K562 (cell line): ENCODE results near the gene VPS13D. TPM values are rescaled to one million over a fixed set of nuclear protein-coding genes. Genes with fewer than 3 reads are reported as not detected.
A peak's percentile ranks its signal among the peaks of the same experiment; 100 is the strongest.

ENCODE experiments used
- CTCF ChIP-seq, 3 experiments: IDR thresholded peaks in 2 of 3; conservative IDR thresholded peaks in 1 of 3; 2 replicates each; pipeline ENCODE4 v1.5.1; 2011 to 2012; ENCODE audit warnings: low read length in 3 of 3, mild to moderate bottlenecking in 3 of 3, control low read depth in 2 of 3, improper control_type of control experiment in 1 of 3, inconsistent platforms in 1 of 3, low read depth in 1 of 3, mixed read lengths in 1 of 3, moderate library complexity in 1 of 3; ENCODE audit not compliant: insufficient read depth in 2 of 3
- ESRRA ChIP-seq: fragments of 450-650 bp; IDR thresholded peaks from 2 replicates; pipeline ENCODE4 v1.6.1; 2014; ENCODE audit warnings: low read depth, mild to moderate bottlenecking, moderate library complexity, borderline replicate concordance
- MAFG ChIP-seq: fragments of 450-650 bp; conservative IDR thresholded peaks from 2 replicates; pipeline ENCODE4 v1.6.1; 2016; ENCODE audit warnings: missing genetic modification characterization, missing compliant biosample characterization
- PHF8 ChIP-seq: fragments of 200-600 bp; sonication (generic); IDR thresholded peaks from 2 replicates; pipeline ENCODE4 v1.6.1; 2012; ENCODE audit warnings: mixed run types, mild to moderate bottlenecking, inconsistent platforms, low read length, moderate library complexity, borderline replicate concordance
- REST ChIP-seq, 2 experiments: fragments of 450-650 bp; formaldehyde crosslinking in 1 of 2; IDR thresholded peaks; 2 replicates each; pipeline versions ENCODE4 v1.4.0 to v1.6.1; 2014 to 2020; ENCODE audit warnings: mild to moderate bottlenecking in 2 of 2, borderline replicate concordance in 1 of 2, low read depth in 1 of 2
- SMC3 ChIP-seq: conservative IDR thresholded peaks from 2 replicates; pipeline ENCODE4 v1.6.1; 2011; ENCODE audit warnings: low read depth, low read length, improper control_type of control experiment; ENCODE audit not compliant: insufficient read depth
- ZNF395 ChIP-seq: fragments of 200-800 bp; sonication (Bioruptor generic); IDR thresholded peaks from 2 replicates; pipeline ENCODE4 v1.6.1; 2017; ENCODE audit warnings: missing genetic modification characterization, missing compliant biosample characterization
- ZNF740 ChIP-seq, 3 experiments: fragments of 200-800 bp in 1 of 3; sonication (Bioruptor generic) in 1 of 3; sonication (generic) in 1 of 3; formaldehyde crosslinking in 1 of 3; IDR thresholded peaks; 2 replicates each; pipeline versions ENCODE4 v1.6.1 to v1.8.0; 2016 to 2022; ENCODE audit warnings: mild to moderate bottlenecking in 2 of 3, missing compliant biosample characterization in 2 of 3, missing genetic modification characterization in 2 of 3, missing genetic modification reagents in 1 of 3
- polyA plus RNA-seq, 8 experiments: library from polyadenylated mRNA; depleted of rRNA in 4 of 8; stranded (reverse) in 5 of 8; unstranded in 3 of 8; fragments of >200 nt; fragmentation: Nextera tagmentation in 2 of 8; fragmentation: Illumina TruSeq in 1 of 8; extraction: Ambion mirVana in 2 of 8; extraction: Trizol in 1 of 8; gene quantifications; 2 replicates each; pipeline versions ENCODE4 v1.2.1 to v1.2.3, GENCODE V29; 2011 to 2014; ENCODE audit warnings: inconsistent platforms in 1 of 8, missing spikeins in 1 of 8
- total RNA-seq, 7 experiments: library from RNA; depleted of rRNA in 6 of 7; stranded (reverse); fragments of >200 nt in 6 of 7; fragmentation: Illumina TruSeq in 2 of 7; extraction: Trizol in 2 of 7; gene quantifications; 2 replicates each; pipeline versions ENCODE4 v1.2.1 to v1.2.3, GENCODE V29; 2011 to 2021; ENCODE audit warnings: low replicate concordance in 1 of 7

Gene VPS13D
- total and polyA plus RNA-seq, 9 of the 15 experiments (the other 6 are each of a cell fraction or from before 2014, with no cell fraction given), result 6.1 to 51.5 (median 38.5) TPM

- TF ChIP-seq REST (IDR thresholded peaks at IDR 0.05; ENCODE audit: borderline replicate concordance) (peak; percentile 80), REST (CRISPR knock-in tag; IDR thresholded peaks at IDR 0.05; ENCODE audit: low read depth) (no peak), CTCF (IDR thresholded peaks at IDR 0.05 in 2 of 3, conservative IDR thresholded peaks at IDR 0.05 in 1 of 3; ENCODE audit: insufficient read depth in 2 of 3, low read depth in 1 of 3, low read length in 3 of 3) (peak; percentile 47 to 76 (median 60); a peak in 5 of 6 replicates), SMC3 (0 out of 2 replicates have a peak, but pooled peaks have one; percentile 36), PHF8 (no peak), ZNF395 (CRISPR knock-in tag) (0 out of 2 replicates have a peak, but pooled peaks have one; percentile 25), MAFG (tag) (peak; percentile 36; the same call in 1 of the 2 replicates), ZNF740 (CRISPR knock-in tag; IDR thresholded peaks at IDR 0.05) (no peak), ZNF740 (tag; IDR thresholded peaks at IDR 0.05) (no peak), ESRRA (no peak)
These were observed 177.5 kb downstream of the VPS13D start (continued) for GRCh38 chr1:12407050-12407961.
